SU-DHL-6 (cell line): ENCODE data around the gene LIX1L.

Experiments used
- H2AFZ ChIP-seq: fragments of 200-600 bp; sonication (generic); 2 replicates; pipeline ENCODE4 v1.6.1; 2014; ENCODE audit warnings: low read depth, mild to moderate bottlenecking, moderate library complexity, mixed read lengths, antibody characterized with exemption, low read length; ENCODE audit not compliant: severe bottlenecking
- H3F3A ChIP-seq: fragments of 200-600 bp; shearing (Covaris generic); 2 replicates; pipeline ENCODE4 v1.6.0; 2016; ENCODE audit warnings: antibody characterized with exemption, mild to moderate bottlenecking; ENCODE audit not compliant: insufficient read depth
- H3K27ac ChIP-seq: fragments of 200-600 bp; sonication (generic); 2 replicates; pipeline ENCODE4 v1.5.1; 2016; ENCODE audit warnings: low read depth, mild to moderate bottlenecking, low read length, moderate library complexity, mixed read lengths
- H3K27me3 ChIP-seq: fragments of 200-600 bp; sonication (generic), shearing (Covaris generic); 2 replicates; pipeline ENCODE4 v1.6.0; 2014; ENCODE audit warnings: mild to moderate bottlenecking, low read length
- H3K36me3 ChIP-seq: fragments of 200-600 bp; sonication (generic); 2 replicates; pipeline ENCODE4 v1.6.1; 2014; ENCODE audit warnings: mild to moderate bottlenecking, low read length, mixed read lengths
- H3K4me2 ChIP-seq: fragments of 300-600, 200-600 bp; shearing (Covaris generic), sonication (generic); 2 replicates; pipeline ENCODE4 v1.6.0; 2014; ENCODE audit warnings: low read length, low read depth, mild to moderate bottlenecking; ENCODE audit not compliant: poor library complexity, severe bottlenecking
- H3K4me3 ChIP-seq: fragments of 200-600 bp; sonication (generic); 2 replicates; pipeline ENCODE4 v1.5.1; 2014; ENCODE audit warnings: antibody characterized with exemption, low read length, mild to moderate bottlenecking, mixed read lengths; ENCODE audit not compliant: insufficient read depth, poor library complexity, severe bottlenecking
- H3K79me2 ChIP-seq: fragments of 200-600 bp; sonication (generic); 2 replicates; pipeline ENCODE4 v1.6.1; 2014; ENCODE audit warnings: mild to moderate bottlenecking, low read length, moderate library complexity; ENCODE audit not compliant: insufficient read depth
- H3K9ac ChIP-seq: fragments of 200-600 bp; sonication (generic); 2 replicates; pipeline ENCODE4 v1.7.0; 2014; ENCODE audit warnings: mild to moderate bottlenecking, low read length
- H3K9me2 ChIP-seq: fragments of 200-600 bp; sonication (generic); replicated peaks from 2 replicates; pipeline ENCODE4 v1.6.1; 2014; ENCODE audit warnings: low read length; ENCODE audit not compliant: insufficient read depth
- H3K9me3 ChIP-seq: fragments of 200-600 bp; sonication (generic); 2 replicates; pipeline ENCODE4 v1.6.1; 2014; ENCODE audit warnings: low read length, mixed read lengths; ENCODE audit not compliant: insufficient read depth
- H4K20me1 ChIP-seq: fragments of 200-600 bp; sonication (generic); 2 replicates; pipeline ENCODE4 v1.6.1; 2014; ENCODE audit warnings: low read depth, mild to moderate bottlenecking, antibody characterized with exemption, low read length, moderate library complexity, mixed read lengths
- CTCF ChIP-seq: fragments of 200-600 bp; sonication (generic); IDR thresholded peaks from one replicate; pipeline ENCODE4 v1.5.1; 2017; ENCODE audit warnings: antibody characterized with exemption, mild to moderate bottlenecking, low read length, moderate library complexity; ENCODE audit not compliant: insufficient read depth, poor library complexity, severe bottlenecking
- EZH2phosphoT487 ChIP-seq: fragments of 200-600 bp; sonication (generic), shearing (Covaris generic); conservative IDR thresholded peaks from 2 replicates; pipeline ENCODE4 v1.6.1; 2018; ENCODE audit warnings: mild to moderate bottlenecking, antibody characterized with exemption, low read length, moderate library complexity, mixed read lengths

Gene LIX1L

GRCh38 chr1:145892486-145893087 lies 65.2 kb downstream of the LIX1L start:
- no peak overlapping the region for H3K4me3 ChIP-seq
- H3K79me2 ChIP-seq: no peaks in the 10 kb centered on the region
- H3F3A ChIP-seq: no peaks in the 10 kb centered on the region
- no peaks in the 10 kb centered on the region for H3K36me3 ChIP-seq
- no peak overlapping the region for H2AFZ ChIP-seq
- no peaks in the 10 kb centered on the region for H3K9me2 ChIP-seq
- H3K27ac ChIP-seq: no peak overlapping the region
- H3K4me2 ChIP-seq: no peak overlapping the region
- no peaks in the 10 kb centered on the region for H4K20me1 ChIP-seq
- no peaks in the 10 kb centered on the region for H3K27me3 ChIP-seq
- H3K9ac ChIP-seq: no peak overlapping the region
- no peak for TF ChIP-seq CTCF
- no peak for TF ChIP-seq EZH2phosphoT487
- H3K9me3 ChIP-seq: no peaks in the 10 kb centered on the region

GRCh38 chr1:145891587-145892485 lies 66.0 kb downstream of the LIX1L start:
- Histone ChIP-seq H3F3A (no peaks in the 10 kb centered on the region), H4K20me1 (no peaks in the 10 kb centered on the region), H3K36me3 (no peaks in the 10 kb centered on the region), H3K79me2 (no peaks in the 10 kb centered on the region), H2AFZ (no peak overlapping the region), H3K27me3 (no peaks in the 10 kb centered on the region), H3K9me3 (no peaks in the 10 kb centered on the region), H3K9me2 (no peaks in the 10 kb centered on the region), H3K4me2 (no peak overlapping the region), H3K9ac (no peak overlapping the region), H3K4me3 (no peak overlapping the region), H3K27ac (no peak overlapping the region)
- TF ChIP-seq EZH2phosphoT487 (no peak), CTCF (peak; percentile 68)

GRCh38 chr1:145891143-145891542 lies 66.7 kb downstream of the LIX1L start:
- H3K9ac ChIP-seq: no peak overlapping the region

More at GRCh38 chr1:145891143-145891542, 66.7 kb downstream of the LIX1L start:
- Histone ChIP-seq H3K27ac (no peak overlapping the region), H3K4me2 (no peak overlapping the region), H3K36me3 (no peaks in the 10 kb centered on the region), H3K9me3 (no peaks in the 10 kb centered on the region), H2AFZ (no peak overlapping the region), H3K79me2 (no peaks in the 10 kb centered on the region), H3F3A (no peaks in the 10 kb centered on the region), H3K9me2 (no peaks in the 10 kb centered on the region), H4K20me1 (no peaks in the 10 kb centered on the region), H3K4me3 (no peak overlapping the region), H3K27me3 (no peaks in the 10 kb centered on the region)
- no peak for TF ChIP-seq CTCF
- no peak for TF ChIP-seq EZH2phosphoT487
